Large intestine (tissue), 3 donors: ENCODE measurements around the gene PIP5K1A. TPM values are rescaled to one million over a fixed set of nuclear protein-coding genes. Genes with fewer than 3 reads are reported as not detected.

Source experiments
- DNase-seq, 2 donors: peaks; one replicate each; pipeline versions ENCODE4 v3.0.0 to v3.0.0-alpha.2; 2013
- H3K27ac ChIP-seq: one replicate; pipeline ENCODE4 v1.5.1; 2013; ENCODE audit warnings: low read length
- H3K27me3 ChIP-seq: 2 replicates; pipeline ENCODE4 v1.6.1; 2013; ENCODE audit warnings: low read length; ENCODE audit not compliant: control insufficient read depth, insufficient read depth
- H3K36me3 ChIP-seq: 2 replicates; pipeline ENCODE4 v1.6.1; 2013; ENCODE audit warnings: low read length; ENCODE audit not compliant: control insufficient read depth, insufficient read depth
- H3K4me1 ChIP-seq: one replicate; pipeline ENCODE4 v1.6.1; 2013; ENCODE audit warnings: low read length; ENCODE audit not compliant: control insufficient read depth, insufficient read depth
- H3K4me3 ChIP-seq: one replicate; pipeline ENCODE4 v1.5.1; 2013; ENCODE audit warnings: low read length
- H3K9me3 ChIP-seq: one replicate; pipeline ENCODE4 v1.6.1; 2013; ENCODE audit warnings: mild to moderate bottlenecking, low read depth, low read length, moderate library complexity; ENCODE audit not compliant: control insufficient read depth
- WGBS: methylation state at CpG from one replicate; pipeline ENCODE4 v1.1.5; 2013; ENCODE audit warnings: low lambda C conversion rate; ENCODE audit not compliant: insufficient coverage; 5-methylcytosine and 5-hydroxymethylcytosine counted together
- polyA plus RNA-seq: library from polyadenylated mRNA; unstranded; fragments of 120-200 nt; gene quantifications from one replicate; pipeline ENCODE4 v1.2.1, GENCODE V29; 2013

The PIP5K1A gene
- polyA plus RNA-seq, 1 donor: 32.9 TPM

- Histone ChIP-seq H3K27ac (no peak overlapping the region), H3K4me1 (no peaks in the 10 kb centered on the region), H3K9me3 (no peaks in the 10 kb centered on the region), H3K4me3 (no peak overlapping the region), H3K36me3 (peaks cover 88% of the 10 kb centered on the region), H3K27me3 (no peaks in the 10 kb centered on the region)
- DNase-seq: no peak
- no CpG with 5 or more reads among the region's 18 CpGs for WGBS
Measured at GRCh38 chr1:151289080-151289935, 91.0 kb downstream of the PIP5K1A start.

GRCh38 chr1:151289991-151290708, 91.8 kb downstream of the PIP5K1A start:
- Histone ChIP-seq H3K27me3 (no peaks in the 10 kb centered on the region), H3K4me3 (no peak overlapping the region), H3K4me1 (no peaks in the 10 kb centered on the region), H3K9me3 (no peaks in the 10 kb centered on the region), H3K36me3 (peaks cover 91% of the 10 kb centered on the region), H3K27ac (no peak overlapping the region)
- no peak for DNase-seq
- WGBS: no CpG with 5 or more reads among the region's 21 CpGs

DNA sequence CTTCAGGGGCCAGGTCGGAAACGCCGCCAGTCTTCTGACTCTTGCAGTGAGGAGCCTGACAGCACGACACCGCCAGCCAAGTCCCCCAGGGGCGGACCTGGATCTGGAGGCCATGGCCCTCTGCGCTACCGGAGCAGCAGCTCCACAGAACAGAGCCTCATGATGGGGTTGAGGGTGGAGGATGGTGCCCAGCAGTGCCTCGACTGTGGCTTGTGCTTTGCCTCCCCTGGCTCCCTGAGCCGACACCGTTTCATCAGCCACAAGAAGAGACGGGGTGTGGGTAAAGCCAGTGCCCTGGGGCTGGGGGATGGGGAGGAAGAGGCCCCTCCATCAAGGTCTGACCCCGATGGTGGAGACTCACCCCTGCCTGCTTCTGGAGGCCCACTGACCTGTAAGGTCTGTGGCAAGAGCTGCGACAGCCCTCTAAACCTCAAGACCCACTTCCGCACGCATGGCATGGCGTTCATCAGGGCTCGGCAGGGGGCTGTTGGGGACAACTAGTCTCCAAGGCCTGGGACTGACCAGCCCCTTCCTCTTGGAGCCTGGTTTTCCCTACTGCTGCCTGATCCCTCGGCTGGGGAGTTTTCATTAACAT, 92.5 kb downstream of the PIP5K1A start:
- no peak overlapping the region for H3K27ac ChIP-seq
- no peak for DNase-seq
- H3K4me1 ChIP-seq: no peaks in the 10 kb centered on the region
- no peaks in the 10 kb centered on the region for H3K27me3 ChIP-seq
- no peak overlapping the region for H3K4me3 ChIP-seq
- WGBS: no CpG with 5 or more reads among the region's 19 CpGs
- peaks cover 95% of the 10 kb centered on the region for H3K36me3 ChIP-seq
- no peaks in the 10 kb centered on the region for H3K9me3 ChIP-seq

DNA sequence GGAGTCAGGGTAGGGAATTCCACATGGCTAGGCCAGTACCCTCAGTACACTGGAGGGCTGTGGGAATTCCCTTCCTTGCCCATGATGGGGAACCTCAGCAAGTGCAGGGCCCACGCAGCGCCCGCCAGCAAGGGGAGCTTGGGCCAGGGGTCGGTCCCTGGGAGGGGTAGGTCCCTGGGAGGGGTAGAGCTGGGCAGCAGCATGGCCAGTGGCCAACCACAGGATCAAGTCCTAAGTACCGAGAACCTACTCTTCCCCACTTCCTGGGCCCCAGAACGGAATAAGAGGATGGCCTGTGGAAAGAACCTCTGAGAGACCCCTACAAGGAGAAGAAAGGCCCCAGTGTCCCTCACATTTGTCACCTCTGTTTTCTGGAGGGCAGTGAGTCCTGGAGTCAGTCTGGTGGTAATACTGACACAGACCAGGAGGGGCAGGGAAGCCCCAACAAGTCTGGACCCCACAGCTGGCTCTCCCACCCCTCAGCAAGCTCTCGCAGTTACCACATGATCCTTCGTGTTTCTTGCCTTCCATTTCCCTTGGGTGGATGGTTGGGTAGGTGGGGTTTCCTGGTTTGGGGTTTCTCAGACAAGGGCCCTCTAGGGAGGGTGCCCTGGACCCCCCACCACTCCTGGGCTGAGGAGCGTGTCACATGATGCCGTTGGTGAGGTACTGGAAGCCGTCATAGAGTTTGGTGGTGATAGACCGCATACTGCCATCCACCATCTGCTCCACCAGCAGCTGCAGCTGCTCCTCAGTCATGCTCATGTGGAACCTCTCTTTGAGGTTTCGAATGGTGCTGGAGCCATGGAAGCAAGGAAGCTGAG, 94.1 kb downstream of the PIP5K1A start:
- no CpG with 5 or more reads among the region's 13 CpGs for WGBS
- H3K4me3 ChIP-seq: no peak overlapping the region
- H3K27me3 ChIP-seq: no peaks in the 10 kb centered on the region
- no peaks in the 10 kb centered on the region for H3K9me3 ChIP-seq
- no peaks in the 10 kb centered on the region for H3K4me1 ChIP-seq
- peaks cover 90% of the 10 kb centered on the region for H3K36me3 ChIP-seq
- no peak for DNase-seq
- H3K27ac ChIP-seq: no peak overlapping the region

GRCh38 chr1:151293093-151293492, 94.7 kb downstream of the PIP5K1A start:
- Histone ChIP-seq H3K27ac (no peak overlapping the region), H3K36me3 (peaks cover 90% of the 10 kb centered on the region), H3K4me3 (no peak overlapping the region), H3K27me3 (no peaks in the 10 kb centered on the region), H3K4me1 (no peaks in the 10 kb centered on the region), H3K9me3 (no peaks in the 10 kb centered on the region)
- WGBS: no CpG with 5 or more reads among the region's 6 CpGs
- DNase-seq: no peak

DNA sequence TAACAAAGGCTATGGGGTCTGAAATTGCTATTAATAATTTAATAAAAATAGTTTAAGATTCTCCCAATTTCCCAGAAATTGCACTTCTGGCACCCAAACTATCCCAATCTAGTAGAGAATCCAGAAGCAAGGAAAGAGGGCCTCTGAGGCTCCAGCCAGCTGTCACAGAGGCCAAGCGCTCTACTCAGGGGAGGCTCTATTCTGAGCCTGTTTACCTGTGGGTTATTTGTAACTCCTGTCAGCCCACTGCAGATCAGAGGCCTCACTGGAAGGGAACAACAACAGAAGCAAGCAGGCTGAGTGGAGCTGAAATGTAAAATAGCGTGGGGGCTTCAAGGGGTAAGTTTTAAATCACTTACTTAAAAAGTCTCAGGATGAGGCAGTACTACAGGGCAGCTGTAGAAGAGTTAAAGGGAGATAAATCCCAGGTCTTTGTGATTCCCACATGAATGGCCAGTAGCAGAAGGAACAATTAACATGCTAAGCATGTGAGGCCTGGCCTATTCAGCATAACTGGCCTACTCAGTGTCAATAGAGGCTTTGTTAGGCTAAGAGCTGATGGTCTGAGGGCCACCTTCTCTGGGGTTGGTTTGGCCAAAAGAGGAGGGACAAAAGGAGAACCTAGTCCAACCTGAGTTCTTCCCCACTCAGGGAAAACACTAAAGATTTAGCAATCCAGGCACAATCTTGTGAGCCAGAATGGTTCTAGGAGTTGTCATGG, 96.5 kb downstream of the PIP5K1A start:
- peaks cover 90% of the 10 kb centered on the region for H3K36me3 ChIP-seq
- no peak overlapping the region for H3K27ac ChIP-seq

More for the DNA sequence above, 96.5 kb downstream of the PIP5K1A start:
- no peak for DNase-seq
- no peaks in the 10 kb centered on the region for H3K27me3 ChIP-seq
- H3K9me3 ChIP-seq: no peaks in the 10 kb centered on the region
- no peaks in the 10 kb centered on the region for H3K4me1 ChIP-seq
- H3K4me3 ChIP-seq: no peak overlapping the region
- whole genome bisulfite sequencing: no CpG with 5 or more reads among the region's 2 CpGs

Other genes starting within 250 kb of the PIP5K1A start
- gene CERS2, start 223.7 kb upstream of the PIP5K1A start, polyA plus RNA-seq: 310 TPM
- gene ANXA9, start 216.3 kb upstream of the PIP5K1A start, polyA plus RNA-seq: 3.2 TPM
- gene MINDY1, start 191.7 kb upstream of the PIP5K1A start, polyA plus RNA-seq: 24.5 TPM
- 25.8 TPM for gene PRUNE1, start 190.1 kb upstream of the PIP5K1A start, polyA plus RNA-seq
- gene BNIPL, start 162.0 kb upstream of the PIP5K1A start, polyA plus RNA-seq: 1.3 TPM
- gene C1orf56, start 150.8 kb upstream of the PIP5K1A start, polyA plus RNA-seq: 7.0 TPM
- gene CDC42SE1, start 138.9 kb upstream of the PIP5K1A start, polyA plus RNA-seq: 58.2 TPM
- gene MLLT11, start 138.2 kb upstream of the PIP5K1A start, polyA plus RNA-seq: 17.4 TPM
- 11.6 TPM for gene GABPB2, start 127.8 kb upstream of the PIP5K1A start, polyA plus RNA-seq
- gene SEMA6C, start 51.9 kb upstream of the PIP5K1A start, polyA plus RNA-seq: 23.4 TPM
- gene TNFAIP8L2, start 41.9 kb upstream of the PIP5K1A start, polyA plus RNA-seq: 5.0 TPM
- 10.7 TPM for gene LYSMD1, start 32.6 kb upstream of the PIP5K1A start, polyA plus RNA-seq
- 38.7 TPM for gene SCNM1, start 32.4 kb upstream of the PIP5K1A start, polyA plus RNA-seq
- gene TMOD4, start 22.6 kb upstream of the PIP5K1A start, polyA plus RNA-seq: 0.64 TPM
- gene VPS72, start 8.4 kb upstream of the PIP5K1A start, polyA plus RNA-seq: 43.7 TPM
- gene PSMD4, start 56.2 kb downstream of the PIP5K1A start, polyA plus RNA-seq: 118 TPM
- 21.3 TPM for gene ZNF687, start 83.7 kb downstream of the PIP5K1A start, polyA plus RNA-seq
- 51.9 TPM for gene PI4KB, start 128.9 kb downstream of the PIP5K1A start, polyA plus RNA-seq
- gene RFX5, start 148.7 kb downstream of the PIP5K1A start, polyA plus RNA-seq: 41.4 TPM
- 97.9 TPM for gene SELENBP1, start 174.2 kb downstream of the PIP5K1A start, polyA plus RNA-seq
- 234 TPM for gene PSMB4, start 201.0 kb downstream of the PIP5K1A start, polyA plus RNA-seq